ENCODE measurements around the gene MRGPRX2. TPM values are rescaled to one million over a fixed set of nuclear protein-coding genes. Genes with fewer than 3 reads are reported as not detected.

Gene MRGPRX2
- polyA plus RNA-seq, 2 of the 4 experiments (the other 2 are of a cell fraction) = not detected

DNA sequence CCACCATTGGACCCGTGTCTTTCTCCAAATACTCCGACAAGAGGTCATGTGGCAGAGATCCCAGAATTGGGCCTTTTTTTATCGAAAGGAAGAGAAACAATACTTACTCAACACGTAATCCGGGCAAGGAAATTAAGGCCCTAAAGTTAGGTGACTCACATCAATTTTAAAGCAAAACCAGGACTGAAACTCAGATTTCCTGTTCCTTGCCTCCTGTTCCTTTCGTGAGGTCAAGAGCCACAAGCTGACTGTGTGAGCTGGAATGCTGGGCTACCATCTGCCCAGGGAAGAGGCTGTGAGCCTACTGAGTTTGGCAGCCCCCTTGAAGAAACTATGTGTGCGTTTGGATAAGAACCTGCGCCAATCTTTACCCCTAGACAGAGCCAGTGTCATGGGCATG is 27.1 kb upstream of the MRGPRX2 start:
- DNase-seq (ENCODE audit: low read depth in 1 of 2, low spot score in 1 of 2) (no peak), ATAC-seq (no peak), FAIRE-seq (no peak)
- Histone ChIP-seq H3K4me1 (no peaks in the 10 kb centered on the region), H3K4me2 (no peak overlapping the region), H3K9me3 (no peaks in the 10 kb centered on the region), H3K27ac (no peak overlapping the region), H3K4me3 (no peak overlapping the region)
- ChIA-PET POLR2A (no interaction called here), CTCF (interaction anchor here (1.1 to 4.2 kb wide), 3 partner anchors 10 to 17 kb away, joined by 4 to 22 read pairs (median 9); no protein-coding TSS in a partner anchor)
- TF ChIP-seq EHMT2 (IDR thresholded peaks at IDR 0.05; ENCODE audit: low read depth) = no peak
- TF ChIP-seq, protein P1, sequence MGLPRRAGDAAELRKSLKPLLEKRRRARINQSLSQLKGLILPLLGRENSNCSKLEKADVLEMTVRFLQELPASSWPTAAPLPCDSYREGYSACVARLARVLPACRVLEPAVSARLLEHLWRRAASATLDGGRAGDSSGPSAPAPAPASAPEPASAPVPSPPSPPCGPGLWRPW (IDR thresholded peaks at IDR 0.05) = no peak
- TF ChIP-seq, protein P2, sequence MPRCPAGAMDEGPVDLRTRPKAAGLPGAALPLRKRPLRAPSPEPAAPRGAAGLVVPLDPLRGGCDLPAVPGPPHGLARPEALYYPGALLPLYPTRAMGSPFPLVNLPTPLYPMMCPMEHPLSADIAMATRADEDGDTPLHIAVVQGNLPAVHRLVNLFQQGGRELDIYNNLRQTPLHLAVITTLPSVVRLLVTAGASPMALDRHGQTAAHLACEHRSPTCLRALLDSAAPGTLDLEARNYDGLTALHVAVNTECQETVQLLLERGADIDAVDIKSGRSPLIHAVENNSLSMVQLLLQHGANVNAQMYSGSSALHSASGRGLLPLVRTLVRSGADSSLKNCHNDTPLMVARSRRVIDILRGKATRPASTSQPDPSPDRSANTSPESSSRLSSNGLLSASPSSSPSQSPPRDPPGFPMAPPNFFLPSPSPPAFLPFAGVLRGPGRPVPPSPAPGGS (IDR thresholded peaks at IDR 0.05) = no peak
- TF ChIP-seq, protein P3, sequence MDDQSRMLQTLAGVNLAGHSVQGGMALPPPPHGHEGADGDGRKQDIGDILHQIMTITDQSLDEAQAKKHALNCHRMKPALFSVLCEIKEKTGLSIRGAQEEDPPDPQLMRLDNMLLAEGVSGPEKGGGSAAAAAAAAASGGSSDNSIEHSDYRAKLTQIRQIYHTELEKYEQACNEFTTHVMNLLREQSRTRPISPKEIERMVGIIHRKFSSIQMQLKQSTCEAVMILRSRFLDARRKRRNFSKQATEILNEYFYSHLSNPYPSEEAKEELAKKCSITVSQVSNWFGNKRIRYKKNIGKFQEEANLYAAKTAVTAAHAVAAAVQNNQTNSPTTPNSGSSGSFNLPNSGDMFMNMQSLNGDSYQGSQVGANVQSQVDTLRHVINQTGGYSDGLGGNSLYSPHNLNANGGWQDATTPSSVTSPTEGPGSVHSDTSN (IDR thresholded peaks at IDR 0.05) = no peak
- TF ChIP-seq RARB (CRISPR knock-in tag; IDR thresholded peaks at IDR 0.05) = no peak
- TF ChIP-seq, protein P4, sequence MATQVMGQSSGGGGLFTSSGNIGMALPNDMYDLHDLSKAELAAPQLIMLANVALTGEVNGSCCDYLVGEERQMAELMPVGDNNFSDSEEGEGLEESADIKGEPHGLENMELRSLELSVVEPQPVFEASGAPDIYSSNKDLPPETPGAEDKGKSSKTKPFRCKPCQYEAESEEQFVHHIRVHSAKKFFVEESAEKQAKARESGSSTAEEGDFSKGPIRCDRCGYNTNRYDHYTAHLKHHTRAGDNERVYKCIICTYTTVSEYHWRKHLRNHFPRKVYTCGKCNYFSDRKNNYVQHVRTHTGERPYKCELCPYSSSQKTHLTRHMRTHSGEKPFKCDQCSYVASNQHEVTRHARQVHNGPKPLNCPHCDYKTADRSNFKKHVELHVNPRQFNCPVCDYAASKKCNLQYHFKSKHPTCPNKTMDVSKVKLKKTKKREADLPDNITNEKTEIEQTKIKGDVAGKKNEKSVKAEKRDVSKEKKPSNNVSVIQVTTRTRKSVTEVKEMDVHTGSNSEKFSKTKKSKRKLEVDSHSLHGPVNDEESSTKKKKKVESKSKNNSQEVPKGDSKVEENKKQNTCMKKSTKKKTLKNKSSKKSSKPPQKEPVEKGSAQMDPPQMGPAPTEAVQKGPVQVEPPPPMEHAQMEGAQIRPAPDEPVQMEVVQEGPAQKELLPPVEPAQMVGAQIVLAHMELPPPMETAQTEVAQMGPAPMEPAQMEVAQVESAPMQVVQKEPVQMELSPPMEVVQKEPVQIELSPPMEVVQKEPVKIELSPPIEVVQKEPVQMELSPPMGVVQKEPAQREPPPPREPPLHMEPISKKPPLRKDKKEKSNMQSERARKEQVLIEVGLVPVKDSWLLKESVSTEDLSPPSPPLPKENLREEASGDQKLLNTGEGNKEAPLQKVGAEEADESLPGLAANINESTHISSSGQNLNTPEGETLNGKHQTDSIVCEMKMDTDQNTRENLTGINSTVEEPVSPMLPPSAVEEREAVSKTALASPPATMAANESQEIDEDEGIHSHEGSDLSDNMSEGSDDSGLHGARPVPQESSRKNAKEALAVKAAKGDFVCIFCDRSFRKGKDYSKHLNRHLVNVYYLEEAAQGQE (IDR thresholded peaks at IDR 0.05) = no peak
- TF ChIP-seq GATA3 (IDR thresholded peaks at IDR 0.05; ENCODE audit: borderline replicate concordance) = no peak
- no peak for TF ChIP-seq JUNB (IDR thresholded peaks at IDR 0.05)
- no peak for TF ChIP-seq NFE2L2 (conservative IDR thresholded peaks at IDR 0.05; ENCODE audit: low read length)
- TF ChIP-seq KDM5A (IDR thresholded peaks at IDR 0.05) = no peak
- no peak for TF ChIP-seq CEBPB (IDR thresholded peaks at IDR 0.05)
- TF ChIP-seq RAD21 (conservative IDR thresholded peaks at IDR 0.05 in 1 of 2, IDR thresholded peaks at IDR 0.05 in 1 of 2) = no peak
- TF ChIP-seq ESRRA (IDR thresholded peaks at IDR 0.05; ENCODE audit: borderline replicate concordance, low read length) = no peak
- WGBS (ENCODE audit: missing lambda C conversion rate) = 52% methylated on average over 8 of the region's 8 CpGs

DNA sequence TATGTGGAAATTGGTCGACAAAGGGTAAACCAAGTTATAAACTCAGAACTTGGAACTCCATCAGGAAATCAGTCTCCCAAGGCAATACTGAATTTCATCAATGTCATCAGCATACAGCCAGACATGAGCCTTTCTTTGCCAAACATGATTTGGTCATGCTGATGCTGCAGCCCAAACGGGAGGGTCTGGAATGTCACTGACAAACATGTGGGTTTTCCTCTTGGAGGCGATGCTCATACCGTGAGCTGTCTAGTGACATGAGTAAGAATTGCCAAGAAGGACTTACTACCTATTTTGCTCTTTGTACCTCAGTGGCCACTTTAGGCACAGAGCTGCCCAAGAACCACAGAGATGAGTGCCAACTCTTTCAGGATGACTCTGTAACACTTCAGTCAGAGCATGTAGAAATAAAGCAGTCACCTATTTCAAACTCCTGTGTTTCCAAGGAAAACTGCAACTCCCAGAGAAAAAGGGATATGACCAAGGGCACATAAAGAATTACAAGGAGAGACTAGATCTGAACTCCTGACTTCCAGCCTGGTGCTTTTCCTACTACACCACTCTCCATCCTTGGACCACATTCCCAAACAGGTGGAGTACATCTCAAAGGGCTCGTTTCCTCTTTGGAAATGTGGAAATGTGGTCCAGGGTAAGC is 24.3 kb upstream of the MRGPRX2 start:
- CTCF ChIA-PET = interaction anchor here (0.7 to 1.2 kb wide), 2 partner anchors 14 kb away, joined by 3 to 4 read pairs; no protein-coding TSS in a partner anchor
- DNase-seq (ENCODE audit: low read depth in 1 of 2, low spot score in 1 of 2) (no peak), ATAC-seq (no peak), FAIRE-seq (no peak)
- H3K9me3 ChIP-seq = no peaks in the 10 kb centered on the region
- no peak overlapping the region for H3K4me2 ChIP-seq
- POLR2A ChIA-PET = no interaction called here
- H3K4me1 ChIP-seq = no peaks in the 10 kb centered on the region
- H3K4me3 ChIP-seq = no peak overlapping the region
- WGBS (ENCODE audit: missing lambda C conversion rate) = 6% methylated on average over 5 of the region's 5 CpGs
- TF ChIP-seq, protein P5, sequence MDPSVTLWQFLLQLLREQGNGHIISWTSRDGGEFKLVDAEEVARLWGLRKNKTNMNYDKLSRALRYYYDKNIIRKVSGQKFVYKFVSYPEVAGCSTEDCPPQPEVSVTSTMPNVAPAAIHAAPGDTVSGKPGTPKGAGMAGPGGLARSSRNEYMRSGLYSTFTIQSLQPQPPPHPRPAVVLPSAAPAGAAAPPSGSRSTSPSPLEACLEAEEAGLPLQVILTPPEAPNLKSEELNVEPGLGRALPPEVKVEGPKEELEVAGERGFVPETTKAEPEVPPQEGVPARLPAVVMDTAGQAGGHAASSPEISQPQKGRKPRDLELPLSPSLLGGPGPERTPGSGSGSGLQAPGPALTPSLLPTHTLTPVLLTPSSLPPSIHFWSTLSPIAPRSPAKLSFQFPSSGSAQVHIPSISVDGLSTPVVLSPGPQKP (IDR thresholded peaks at IDR 0.05; ENCODE audit: low read depth, low read length) = no peak
- TF ChIP-seq HOXB5 (CRISPR knock-in tag; IDR thresholded peaks at IDR 0.05) = no peak
- TF ChIP-seq ZSCAN20 (CRISPR knock-in tag; IDR thresholded peaks at IDR 0.05) = no peak
- no peak for TF ChIP-seq MYC (IDR thresholded peaks at IDR 0.05; ENCODE audit: borderline replicate concordance, low read length)
- TF ChIP-seq FOSL2 (IDR thresholded peaks at IDR 0.05) = no peak
- TF ChIP-seq FOSL2 (CRISPR knock-in tag; IDR thresholded peaks at IDR 0.05) = no peak
- H3K27ac ChIP-seq = no peak overlapping the region

Measured in A549 (cell line).